H1 (cell line): Measurements from ENCODE around the gene GRIK4. TPM values are rescaled to one million over a fixed set of nuclear protein-coding genes. Genes with fewer than 3 reads are reported as not detected.

ENCODE experiments used
- CTCF ChIA-PET: fragments of 300-600 bp; sonication (Branson Sonifier 250); formaldehyde crosslinking; loops from one replicate; lab custom pipeline; 2021; ENCODE audit not compliant: partially characterized antibody; lab: Charles Lee
- POLR2A ChIA-PET: fragments of 300-600 bp; sonication (Branson Sonifier 250); formaldehyde crosslinking; loops from one replicate; lab custom pipeline; 2021; ENCODE audit warnings: inconsistent platforms; ENCODE audit not compliant: partially characterized antibody; lab: Charles Lee
- DNase-seq, 2 experiments: peaks; one replicate each; pipeline versions ENCODE4 v3.0.0 to v3.0.0-alpha.2; 2010 to 2022; ENCODE audit warnings: low spot score in 2 of 2, low read depth in 1 of 2, mixed read lengths in 1 of 2
- FAIRE-seq: peaks from 2 replicates; lab custom pipeline; 2011; peaks lifted over from hg19 to GRCh38; lab: Jason Lieb, UNC
- H2AFZ ChIP-seq: 2 replicates; pipeline ENCODE4 v1.8.1; 2012; ENCODE audit warnings: low read length, inconsistent platforms
- H2AK5ac ChIP-seq: 2 replicates; pipeline ENCODE4 v1.6.1; 2013; ENCODE audit warnings: low read depth, low read length
- H2BK120ac ChIP-seq: replicated peaks from 2 replicates; pipeline ENCODE3; 2013; ENCODE audit warnings: low read depth, low read length, inconsistent platforms
- H2BK12ac ChIP-seq: 2 replicates; pipeline ENCODE4 v1.6.1; 2013; ENCODE audit warnings: low read depth, low read length
- H2BK15ac ChIP-seq: 2 replicates; pipeline ENCODE4 v1.6.1; 2013; ENCODE audit warnings: low read length
- H2BK20ac ChIP-seq: 2 replicates; pipeline ENCODE4 v1.6.1; 2013; ENCODE audit warnings: low read length
- H2BK5ac ChIP-seq: 2 replicates; pipeline ENCODE4 v1.6.1; 2013; ENCODE audit warnings: low read depth, low read length
- H3K14ac ChIP-seq: 2 replicates; pipeline ENCODE4 v1.6.1; 2013; ENCODE audit warnings: inconsistent platforms; ENCODE audit not compliant: insufficient read length
- H3K18ac ChIP-seq: 2 replicates; pipeline ENCODE4 v1.6.1; 2013; ENCODE audit warnings: low read length; ENCODE audit errors: extremely low read depth
- H3K23ac ChIP-seq: 2 replicates; pipeline ENCODE4 v1.6.1; 2013; ENCODE audit warnings: inconsistent platforms; ENCODE audit not compliant: insufficient read length
- H3K23me2 ChIP-seq: 2 replicates; pipeline ENCODE4 v1.6.1; 2013; ENCODE audit warnings: low read depth, low read length
- H3K27ac ChIP-seq: 2 replicates; pipeline ENCODE4 v1.6.1; 2011; ENCODE audit warnings: low read depth, low read length, inconsistent platforms
- H3K27me3 ChIP-seq, 4 experiments: replicated peaks in 1 of 4; 1 replicate in 1 of 4; 2 replicates in 3 of 4; pipeline versions ENCODE4 v1.6.1 to v1.8.1; 2011 to 2013; ENCODE audit warnings: low read length in 3 of 4, mild to moderate bottlenecking in 3 of 4, inconsistent platforms in 2 of 4, mixed read lengths in 2 of 4, moderate library complexity in 1 of 4; ENCODE audit not compliant: control insufficient read depth in 3 of 4, insufficient read depth in 3 of 4; ENCODE audit errors: extremely low read depth in 1 of 4
- H3K36me3 ChIP-seq, 4 experiments: 2 replicates each; pipeline versions ENCODE4 v1.6.1 to v1.8.1; 2011 to 2013; ENCODE audit warnings: mild to moderate bottlenecking in 4 of 4, low read length in 3 of 4, moderate library complexity in 2 of 4, control low read depth in 1 of 4, inconsistent platforms in 1 of 4; ENCODE audit not compliant: insufficient read depth in 4 of 4, control insufficient read depth in 2 of 4
- H3K4ac ChIP-seq: replicated peaks from 2 replicates; pipeline ENCODE3; 2013; ENCODE audit warnings: low read length, low read depth, mixed read lengths, inconsistent platforms; ENCODE audit not compliant: insufficient read length
- H3K4me1 ChIP-seq, 4 experiments: replicated peaks in 1 of 4; 1 replicate in 1 of 4; 2 replicates in 3 of 4; pipeline versions ENCODE4 v1.6.1 to v1.8.1; 2011 to 2013; ENCODE audit warnings: low read length in 3 of 4, inconsistent platforms in 2 of 4, mixed read lengths in 1 of 4; ENCODE audit not compliant: insufficient read depth in 4 of 4, control insufficient read depth in 3 of 4
- H3K4me2 ChIP-seq, 2 experiments: 2 replicates each; pipeline versions ENCODE4 v1.6.1 to v1.8.1; 2011 to 2013; ENCODE audit warnings: low read depth in 2 of 2, low read length in 2 of 2, control low read depth in 1 of 2, inconsistent platforms in 1 of 2, mild to moderate bottlenecking in 1 of 2; ENCODE audit not compliant: insufficient read depth in 1 of 2
- H3K4me3 ChIP-seq, 4 experiments: fragments of 200-600, 300-600 bp in 1 of 4; sonication (generic), shearing (Covaris generic), sonication (Bioruptor Twin) in 1 of 4; 2 replicates each; pipeline versions ENCODE4 v1.5.1 to v1.8.1; 2011 to 2016; ENCODE audit warnings: low read length in 4 of 4, low read depth in 3 of 4, control low read depth in 2 of 4, inconsistent platforms in 2 of 4, mild to moderate bottlenecking in 2 of 4, mixed read lengths in 1 of 4, moderate library complexity in 1 of 4; ENCODE audit not compliant: insufficient read depth in 2 of 4; ENCODE audit errors: extremely low read depth in 1 of 4
- H3K56ac ChIP-seq: replicated peaks from 2 replicates; pipeline ENCODE3; 2013; ENCODE audit warnings: low read depth, mild to moderate bottlenecking, mixed read lengths, low read length, inconsistent platforms; ENCODE audit not compliant: insufficient read length
- H3K79me1 ChIP-seq: 2 replicates; pipeline ENCODE4 v1.6.1; 2013; ENCODE audit warnings: low read depth, low read length, control low read depth
- H3K79me2 ChIP-seq, 2 experiments: 2 replicates each; pipeline versions ENCODE4 v1.6.1 to v1.8.1; 2012 to 2013; ENCODE audit warnings: low read length in 2 of 2, mild to moderate bottlenecking in 2 of 2, inconsistent platforms in 1 of 2; ENCODE audit not compliant: insufficient read depth in 2 of 2, control insufficient read depth in 1 of 2
- H3K9ac ChIP-seq, 4 experiments: replicated peaks in 1 of 4; 1 replicate in 1 of 4; 2 replicates in 3 of 4; pipeline versions ENCODE4 v1.6.1 to v1.8.1; 2011 to 2013; ENCODE audit warnings: low read depth in 3 of 4, low read length in 3 of 4, control low read depth in 2 of 4, mild to moderate bottlenecking in 2 of 4, moderate library complexity in 2 of 4, inconsistent platforms in 1 of 4; ENCODE audit errors: extremely low read depth in 1 of 4
- H3K9me3 ChIP-seq, 2 experiments: 2 replicates each; pipeline versions ENCODE4 v1.6.1 to v1.8.1; 2012 to 2013; ENCODE audit warnings: mild to moderate bottlenecking in 2 of 2, moderate library complexity in 2 of 2, control low read depth in 1 of 2, inconsistent platforms in 1 of 2, low read depth in 1 of 2, low read length in 1 of 2, mixed read lengths in 1 of 2; ENCODE audit not compliant: insufficient read depth in 2 of 2
- H4K20me1 ChIP-seq, 2 experiments: replicated peaks in 1 of 2; 2 replicates each; pipeline versions ENCODE3 to v1.8.1; 2011 to 2013; ENCODE audit warnings: inconsistent platforms in 2 of 2, low read length in 2 of 2, mild to moderate bottlenecking in 1 of 2; ENCODE audit not compliant: insufficient read depth in 2 of 2, control insufficient read depth in 1 of 2
- H4K5ac ChIP-seq: 2 replicates; pipeline ENCODE4 v1.6.1; 2013; ENCODE audit warnings: low read length, low read depth, mixed read lengths, inconsistent platforms; ENCODE audit not compliant: insufficient read length
- H4K8ac ChIP-seq: 2 replicates; pipeline ENCODE4 v1.8.0; 2013; ENCODE audit warnings: mild to moderate bottlenecking, moderate library complexity, low read length, inconsistent platforms; ENCODE audit not compliant: insufficient read depth; ENCODE audit errors: extremely low read depth
- H4K91ac ChIP-seq: replicated peaks from 2 replicates; pipeline ENCODE3; 2013; ENCODE audit warnings: low read length, mixed read lengths, inconsistent platforms; ENCODE audit not compliant: insufficient read length
- GTF2F1 ChIP-seq: IDR thresholded peaks from 2 replicates; pipeline ENCODE4 v1.6.1; 2012; ENCODE audit warnings: low read depth, low read length, improper control_type of control experiment, borderline replicate concordance
- NRF1 ChIP-seq: IDR thresholded peaks from 2 replicates; pipeline ENCODE4 v1.6.1; 2011; ENCODE audit warnings: mild to moderate bottlenecking, low read depth, low read length, improper control_type of control experiment
- RBBP5 ChIP-seq: IDR thresholded peaks from 2 replicates; pipeline ENCODE4 v1.7.1; 2012; ENCODE audit warnings: low read depth, mild to moderate bottlenecking, inconsistent platforms, low read length, moderate library complexity, borderline replicate concordance
- SP1 ChIP-seq: IDR thresholded peaks from 2 replicates; pipeline ENCODE4 v1.6.1; 2011; ENCODE audit warnings: low read depth, low read length
- TAF1 ChIP-seq: IDR thresholded peaks from 2 replicates; pipeline ENCODE4 v1.6.1; 2011; ENCODE audit warnings: mild to moderate bottlenecking, low read depth, low read length
- WGBS, 2 experiments: shearing (Covaris generic) in 1 of 2; methylation state at CpG; one replicate each; pipeline versions ENCODE4 v1.1.6 to v1.1.7; 2013 to 2015; ENCODE audit warnings: low lambda C conversion rate in 2 of 2, mixed read lengths in 2 of 2, inconsistent platforms in 1 of 2, low coverage in 1 of 2, missing lambda C conversion rate in 1 of 2; ENCODE audit not compliant: insufficient replicate concordance in 2 of 2, insufficient coverage in 1 of 2, insufficient read length in 1 of 2; ENCODE audit errors: extremely low coverage in 1 of 2, missing lambda C conversion rate in 1 of 2; 5-methylcytosine and 5-hydroxymethylcytosine counted together
- polyA plus RNA-seq, 7 experiments: library from polyadenylated mRNA; depleted of rRNA in 3 of 7; stranded (reverse) in 5 of 7; unstranded in 2 of 7; fragments of >200 nt in 5 of 7; fragments of 200-250 nt in 2 of 7; gene quantifications; 1 replicate in 5 of 7; 2 replicates in 1 of 7; 4 replicates in 1 of 7; pipeline versions ENCODE4 v1.2.1 to v1.2.3, GENCODE V29; 2011 to 2013; ENCODE audit warnings: missing spikeins in 2 of 7, mixed read lengths in 2 of 7
- total RNA-seq: library from RNA; stranded (reverse); fragmentation: NEBNext Ultra II Directional; extraction: Animal tissue kit (Norgen Biotek cat#: 25700); gene quantifications from 2 replicates; pipeline ENCODE4 v1.2.1, GENCODE V29; 2021
- TF ChIP-seq, protein P1 (sequence below), 3 experiments: IDR thresholded peaks; 1 replicate in 2 of 3; 2 replicates in 1 of 3; pipeline versions ENCODE4 v1.5.1 to v1.6.1; 2011; ENCODE audit warnings: low read length in 3 of 3, mild to moderate bottlenecking in 3 of 3, inconsistent platforms in 2 of 3, low read depth in 1 of 3, moderate library complexity in 1 of 3; ENCODE audit not compliant: insufficient read depth in 1 of 3; ENCODE audit errors: control extremely low read depth in 1 of 3

GRIK4 gene
- total and polyA plus RNA-seq, 2 of the 8 experiments (the other 6 are each of a cell fraction or from before 2014, with no cell fraction given): 1.2 to 2.9 TPM

DNA sequence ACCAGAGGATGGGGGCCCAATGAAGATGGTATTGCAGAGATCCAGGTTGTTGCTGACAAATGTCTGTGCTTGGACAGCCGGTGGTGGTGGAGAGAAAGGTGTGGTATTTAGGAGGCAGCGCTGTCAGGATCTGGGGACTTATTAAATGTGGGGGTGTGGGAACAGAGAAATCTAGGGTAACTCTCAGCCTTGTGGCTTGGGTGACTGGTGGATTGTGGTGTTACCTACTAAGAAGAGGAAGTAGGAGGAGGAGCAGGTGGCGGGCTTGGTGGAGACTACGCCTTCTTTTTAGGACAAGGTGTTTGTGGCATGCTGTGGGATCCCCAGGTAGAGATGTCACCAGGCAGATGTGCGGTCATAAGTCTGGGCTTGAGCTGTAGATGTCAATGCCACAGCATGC lies 144.0 kb downstream of the GRIK4 start:
- Histone ChIP-seq H4K20me1 (peaks cover 0 to 4% of the 10 kb centered on the region in 2 experiments), H3K4ac (no peak overlapping the region), H3K14ac (no peak overlapping the region), H4K91ac (no peak overlapping the region), H3K79me1 (no peaks in the 10 kb centered on the region), H4K8ac (no peak overlapping the region), H3K56ac (no peak overlapping the region), H2BK5ac (no peak overlapping the region)
- DNase-seq (no peak), FAIRE-seq (no peak)
- CTCF ChIA-PET: interaction anchor here (0.6 to 2.2 kb wide), 11 partner anchors 9 to 245 kb away, joined by 3 to 12 read pairs (median 3); no protein-coding TSS in a partner anchor
- 89% methylated on average over 5 of the region's 5 CpGs; no CpG with 5 or more reads in 1 of the 2 experiments for WGBS, 2 experiments
- TF ChIP-seq, protein P1, sequence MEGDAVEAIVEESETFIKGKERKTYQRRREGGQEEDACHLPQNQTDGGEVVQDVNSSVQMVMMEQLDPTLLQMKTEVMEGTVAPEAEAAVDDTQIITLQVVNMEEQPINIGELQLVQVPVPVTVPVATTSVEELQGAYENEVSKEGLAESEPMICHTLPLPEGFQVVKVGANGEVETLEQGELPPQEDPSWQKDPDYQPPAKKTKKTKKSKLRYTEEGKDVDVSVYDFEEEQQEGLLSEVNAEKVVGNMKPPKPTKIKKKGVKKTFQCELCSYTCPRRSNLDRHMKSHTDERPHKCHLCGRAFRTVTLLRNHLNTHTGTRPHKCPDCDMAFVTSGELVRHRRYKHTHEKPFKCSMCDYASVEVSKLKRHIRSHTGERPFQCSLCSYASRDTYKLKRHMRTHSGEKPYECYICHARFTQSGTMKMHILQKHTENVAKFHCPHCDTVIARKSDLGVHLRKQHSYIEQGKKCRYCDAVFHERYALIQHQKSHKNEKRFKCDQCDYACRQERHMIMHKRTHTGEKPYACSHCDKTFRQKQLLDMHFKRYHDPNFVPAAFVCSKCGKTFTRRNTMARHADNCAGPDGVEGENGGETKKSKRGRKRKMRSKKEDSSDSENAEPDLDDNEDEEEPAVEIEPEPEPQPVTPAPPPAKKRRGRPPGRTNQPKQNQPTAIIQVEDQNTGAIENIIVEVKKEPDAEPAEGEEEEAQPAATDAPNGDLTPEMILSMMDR (IDR thresholded peaks at IDR 0.05; ENCODE audit: control extremely low read depth in 1 of 3, insufficient read depth in 1 of 3, low read depth in 1 of 3, low read length in 3 of 3): no peak
- TF ChIP-seq NRF1 (no peak), SP1 (no peak), GTF2F1 (no peak), RBBP5 (no peak), TAF1 (no peak)
- TF ChIP-seq, all 59 proteins: peak for 0
- Histone ChIP-seq H2BK12ac (no peak overlapping the region), H3K4me1 (no peaks in the 10 kb centered on the region; a peak in 2 of 7 replicates), H3K9ac (no peak overlapping the region), H4K5ac (no peak overlapping the region), H3K27me3 (peaks cover 0 to 10% (median 1%) of the 10 kb centered on the region in 4 experiments; a peak in 5 of 7 replicates), H2BK15ac (no peak overlapping the region), H3K79me2 (no peaks in the 10 kb centered on the region), H3K23me2 (no peaks in the 10 kb centered on the region), H3K4me3 (no peak overlapping the region), H3K4me2 (no peak overlapping the region), H2BK20ac (no peak overlapping the region), H3K18ac (no peak overlapping the region), H2AFZ (no peak overlapping the region), H3K23ac (no peak overlapping the region), H3K9me3 (no peaks in the 10 kb centered on the region), H2BK120ac (no peak overlapping the region), H3K36me3 (no peaks in the 10 kb centered on the region), H3K27ac (no peak overlapping the region), H2AK5ac (no peak overlapping the region)
- POLR2A ChIA-PET: no interaction called here
